ENCODE data around the gene ARMH4.

The ARMH4 gene

DNA sequence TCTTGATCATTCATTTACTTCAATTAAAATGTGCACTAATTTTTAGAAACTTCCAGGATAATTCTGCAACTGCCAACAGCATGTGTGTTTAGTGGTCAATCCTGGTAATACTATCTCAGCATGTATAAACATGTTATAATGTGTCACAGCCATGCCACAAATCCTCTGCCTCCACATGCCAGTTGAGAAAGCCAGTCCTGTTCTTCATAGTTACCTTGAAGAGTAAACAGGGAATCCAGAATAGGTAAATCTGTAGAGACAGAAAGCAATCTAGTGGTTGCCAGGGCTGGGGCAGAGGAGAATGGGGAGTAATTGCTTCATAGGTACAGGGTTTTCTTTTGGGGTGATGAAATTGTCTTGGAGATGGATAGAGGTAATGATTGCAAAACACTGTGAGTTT is 85.9 kb downstream of the ARMH4 start:
- H3K9me3 ChIP-seq (ENCODE audit: insufficient read depth, low read length), result no peaks in the 10 kb centered on the region
- no peak overlapping the region for H3K4me3 ChIP-seq (ENCODE audit: insufficient read length, low read depth)
- TF ChIP-seq YY1 (IDR thresholded peaks at IDR 0.05; ENCODE audit: insufficient read depth, insufficient read length) (no peak), ZNF274 (IDR thresholded peaks at IDR 0.05; ENCODE audit: low read depth, low read length) (no peak), SUZ12 (IDR thresholded peaks at IDR 0.05; ENCODE audit: extremely low read depth, insufficient read depth, insufficient read length) (no peak)
- no peak for DNase-seq (ENCODE audit: low read depth, low spot score)
- H3K36me3 ChIP-seq (ENCODE audit: insufficient read depth, insufficient read length, low read length), result no peaks in the 10 kb centered on the region
- H3K27me3 ChIP-seq (ENCODE audit: insufficient read depth, insufficient read length), result no peaks in the 10 kb centered on the region
- H3K9ac ChIP-seq (ENCODE audit: insufficient read length, low read depth), result no peak overlapping the region
- H3K4me1 ChIP-seq (ENCODE audit: insufficient read depth, insufficient read length), result no peaks in the 10 kb centered on the region

DNA sequence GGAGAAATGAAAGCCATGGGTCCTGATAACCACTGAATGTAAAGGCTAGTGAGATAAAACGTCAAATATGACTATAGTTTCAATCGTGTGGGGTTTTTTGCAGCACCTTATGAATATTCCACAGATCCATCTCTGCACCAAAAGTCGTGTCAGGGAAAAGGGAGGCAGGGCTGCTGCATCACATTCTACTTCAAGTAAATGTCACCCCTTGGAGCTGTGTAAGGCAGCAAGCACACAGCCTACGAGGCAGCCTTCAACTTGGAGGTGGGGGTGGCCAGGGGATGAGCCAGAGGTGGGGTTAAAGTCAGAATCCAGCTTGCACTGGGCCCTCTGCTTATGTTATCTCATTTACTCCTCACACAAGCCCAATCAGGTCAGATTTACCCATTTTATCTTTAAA is 90.4 kb downstream of the ARMH4 start:
- Histone ChIP-seq H3K9me3 (ENCODE audit: insufficient read depth, low read length) (no peaks in the 10 kb centered on the region), H3K36me3 (ENCODE audit: insufficient read depth, insufficient read length, low read length) (no peaks in the 10 kb centered on the region), H3K9ac (ENCODE audit: insufficient read length, low read depth) (no peak overlapping the region), H3K4me1 (ENCODE audit: insufficient read depth, insufficient read length) (no peaks in the 10 kb centered on the region), H3K4me3 (ENCODE audit: insufficient read length, low read depth) (no peak overlapping the region), H3K27me3 (ENCODE audit: insufficient read depth, insufficient read length) (no peaks in the 10 kb centered on the region)
- no peak for DNase-seq (ENCODE audit: low read depth, low spot score)
- TF ChIP-seq ZNF274 (IDR thresholded peaks at IDR 0.05; ENCODE audit: low read depth, low read length), result no peak

DNA sequence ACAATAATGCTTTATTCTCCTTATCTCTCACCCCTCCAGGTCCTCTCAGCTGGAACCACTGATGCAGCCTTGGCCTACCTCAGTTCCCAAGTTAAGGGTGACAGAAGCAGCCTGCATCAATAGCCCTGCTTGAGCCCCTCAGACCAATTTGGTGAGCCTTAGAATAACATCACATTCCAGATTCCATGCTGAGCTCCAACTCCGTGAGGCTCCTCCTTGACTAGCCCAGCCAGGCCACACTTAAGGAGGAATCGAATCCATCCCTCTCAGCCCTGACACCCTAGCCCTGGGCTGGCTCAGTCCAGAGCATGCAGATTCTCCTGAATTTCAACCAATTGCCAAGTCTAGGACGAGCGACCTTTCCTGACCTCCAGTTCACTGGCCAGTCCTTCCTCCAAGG is 91.1 kb downstream of the ARMH4 start:
- Histone ChIP-seq H3K4me1 (ENCODE audit: insufficient read depth, insufficient read length) (no peaks in the 10 kb centered on the region), H3K9me3 (ENCODE audit: insufficient read depth, low read length) (no peaks in the 10 kb centered on the region), H3K9ac (ENCODE audit: insufficient read length, low read depth) (no peak overlapping the region), H3K4me3 (ENCODE audit: insufficient read length, low read depth) (no peak overlapping the region), H3K27me3 (ENCODE audit: insufficient read depth, insufficient read length) (no peaks in the 10 kb centered on the region), H3K36me3 (ENCODE audit: insufficient read depth, insufficient read length, low read length) (no peaks in the 10 kb centered on the region)
- TF ChIP-seq ZNF274 (IDR thresholded peaks at IDR 0.05; ENCODE audit: low read depth, low read length) (no peak), YY1 (IDR thresholded peaks at IDR 0.05; ENCODE audit: insufficient read depth, insufficient read length) (no peak), SUZ12 (IDR thresholded peaks at IDR 0.05; ENCODE audit: extremely low read depth, insufficient read depth, insufficient read length) (no peak)
- DNase-seq (ENCODE audit: low read depth, low spot score), result no peak

DNA sequence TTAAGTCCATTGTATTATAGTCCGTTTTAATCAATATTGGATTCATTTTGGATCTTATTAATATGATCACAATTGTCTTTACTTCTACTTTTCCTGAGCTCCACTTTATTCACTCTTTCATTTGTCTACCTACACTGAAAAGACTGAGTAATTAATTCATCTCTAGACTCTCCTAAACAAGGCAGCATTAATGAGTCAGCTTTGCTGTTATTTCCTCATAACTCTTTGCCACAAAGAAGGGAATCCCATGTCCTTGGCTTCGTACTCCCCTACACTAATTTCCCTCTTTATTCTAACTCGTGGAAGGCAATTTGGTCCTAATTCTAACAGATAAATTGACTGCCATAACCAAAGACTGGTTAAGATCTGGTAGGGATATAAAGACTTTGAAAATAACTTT is 91.9 kb downstream of the ARMH4 start:
- Histone ChIP-seq H3K4me3 (ENCODE audit: insufficient read length, low read depth) (no peak overlapping the region), H3K36me3 (ENCODE audit: insufficient read depth, insufficient read length, low read length) (no peaks in the 10 kb centered on the region), H3K9ac (ENCODE audit: insufficient read length, low read depth) (no peak overlapping the region), H3K4me1 (ENCODE audit: insufficient read depth, insufficient read length) (no peaks in the 10 kb centered on the region), H3K27me3 (ENCODE audit: insufficient read depth, insufficient read length) (no peaks in the 10 kb centered on the region), H3K9me3 (ENCODE audit: insufficient read depth, low read length) (no peaks in the 10 kb centered on the region)
- no peak for TF ChIP-seq YY1 (IDR thresholded peaks at IDR 0.05; ENCODE audit: insufficient read depth, insufficient read length)
- TF ChIP-seq ZNF274 (IDR thresholded peaks at IDR 0.05; ENCODE audit: low read depth, low read length), result no peak
- TF ChIP-seq SUZ12 (IDR thresholded peaks at IDR 0.05; ENCODE audit: extremely low read depth, insufficient read depth, insufficient read length), result no peak
- DNase-seq (ENCODE audit: low read depth, low spot score), result no peak

DNA sequence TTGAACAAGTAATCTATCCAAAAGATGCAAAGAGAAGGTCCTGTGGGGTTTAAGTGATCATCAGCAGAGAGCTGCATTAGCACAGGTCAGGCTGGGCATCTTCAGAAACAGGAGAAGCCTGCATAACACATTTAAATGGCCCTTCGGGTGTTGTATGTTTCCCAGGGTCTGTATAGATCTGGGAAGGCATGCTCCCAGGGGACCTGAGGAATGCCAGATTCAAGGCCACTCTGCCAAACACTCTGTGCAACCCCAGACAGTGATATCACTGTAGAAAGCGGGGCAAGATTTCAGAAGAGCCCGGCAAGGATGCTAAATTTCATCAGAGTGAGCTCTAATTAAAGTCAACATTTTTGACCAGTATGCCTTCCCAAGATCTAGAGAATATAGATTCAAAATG is 92.9 kb downstream of the ARMH4 start:
- Histone ChIP-seq H3K9me3 (ENCODE audit: insufficient read depth, low read length) (no peaks in the 10 kb centered on the region), H3K9ac (ENCODE audit: insufficient read length, low read depth) (no peak overlapping the region), H3K4me1 (ENCODE audit: insufficient read depth, insufficient read length) (no peaks in the 10 kb centered on the region), H3K4me3 (ENCODE audit: insufficient read length, low read depth) (no peak overlapping the region), H3K36me3 (ENCODE audit: insufficient read depth, insufficient read length, low read length) (no peaks in the 10 kb centered on the region), H3K27me3 (ENCODE audit: insufficient read depth, insufficient read length) (no peaks in the 10 kb centered on the region)
- no peak for DNase-seq (ENCODE audit: low read depth, low spot score)
- TF ChIP-seq YY1 (IDR thresholded peaks at IDR 0.05; ENCODE audit: insufficient read depth, insufficient read length) (no peak), SUZ12 (IDR thresholded peaks at IDR 0.05; ENCODE audit: extremely low read depth, insufficient read depth, insufficient read length) (no peak), ZNF274 (IDR thresholded peaks at IDR 0.05; ENCODE audit: low read depth, low read length) (no peak)

DNA sequence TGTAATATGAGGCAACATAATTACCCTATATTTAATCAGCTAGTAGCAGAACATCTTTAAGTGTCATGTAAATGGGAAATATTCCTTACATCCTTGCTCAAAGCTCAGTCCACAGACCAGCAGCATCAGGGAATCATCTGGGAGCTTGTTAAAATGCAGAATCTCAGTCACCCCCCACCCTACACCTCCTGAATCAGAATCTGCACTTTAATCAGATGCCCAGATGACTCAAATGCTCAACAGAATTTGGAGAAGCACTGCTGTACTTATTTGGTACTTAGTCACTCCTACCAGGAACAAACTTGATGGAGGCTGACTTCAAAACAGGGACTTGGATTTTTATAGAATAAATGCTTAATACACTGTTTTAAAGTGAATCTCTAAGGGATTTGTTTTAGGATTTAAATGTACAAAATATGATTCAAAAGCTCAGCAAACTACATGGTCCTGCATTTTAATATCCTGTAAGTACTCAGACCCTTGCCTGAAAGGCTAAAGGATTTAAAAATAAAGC is 96.5 kb downstream of the ARMH4 start:
- H3K9ac ChIP-seq (ENCODE audit: insufficient read length, low read depth), result no peak overlapping the region
- no peak for DNase-seq (ENCODE audit: low read depth, low spot score)
- no peaks in the 10 kb centered on the region for H3K4me1 ChIP-seq (ENCODE audit: insufficient read depth, insufficient read length)
- no peaks in the 10 kb centered on the region for H3K36me3 ChIP-seq (ENCODE audit: insufficient read depth, insufficient read length, low read length)
- TF ChIP-seq ZNF274 (IDR thresholded peaks at IDR 0.05; ENCODE audit: low read depth, low read length) (no peak), SUZ12 (IDR thresholded peaks at IDR 0.05; ENCODE audit: extremely low read depth, insufficient read depth, insufficient read length) (no peak), YY1 (IDR thresholded peaks at IDR 0.05; ENCODE audit: insufficient read depth, insufficient read length) (no peak)
- H3K27me3 ChIP-seq (ENCODE audit: insufficient read depth, insufficient read length), result no peaks in the 10 kb centered on the region
- H3K4me3 ChIP-seq (ENCODE audit: insufficient read length, low read depth), result no peak overlapping the region
- H3K9me3 ChIP-seq (ENCODE audit: insufficient read depth, low read length), result no peaks in the 10 kb centered on the region

DNA sequence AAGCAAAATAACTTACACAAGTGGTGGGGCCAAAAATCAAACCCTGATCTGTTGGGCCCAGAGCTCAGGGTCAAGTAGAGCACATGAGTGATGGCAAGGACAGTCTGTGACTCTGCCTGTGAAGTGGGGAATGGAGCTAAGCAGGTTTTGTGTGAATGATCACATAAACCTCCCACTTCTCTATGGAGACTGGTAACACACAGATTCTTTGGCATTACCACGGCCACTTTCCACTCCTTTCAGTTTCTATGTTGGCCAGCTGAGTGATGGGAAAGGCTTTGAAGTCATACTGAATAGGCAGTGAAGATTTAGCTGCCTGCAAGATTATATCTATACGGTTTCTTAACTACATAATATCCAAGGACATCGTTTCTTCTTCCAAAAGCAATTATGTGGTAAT is 97.9 kb downstream of the ARMH4 start:
- Histone ChIP-seq H3K27me3 (ENCODE audit: insufficient read depth, insufficient read length) (no peaks in the 10 kb centered on the region), H3K4me3 (ENCODE audit: insufficient read length, low read depth) (no peak overlapping the region), H3K9ac (ENCODE audit: insufficient read length, low read depth) (no peak overlapping the region), H3K36me3 (ENCODE audit: insufficient read depth, insufficient read length, low read length) (no peaks in the 10 kb centered on the region), H3K4me1 (ENCODE audit: insufficient read depth, insufficient read length) (no peaks in the 10 kb centered on the region), H3K9me3 (ENCODE audit: insufficient read depth, low read length) (no peaks in the 10 kb centered on the region)
- TF ChIP-seq SUZ12 (IDR thresholded peaks at IDR 0.05; ENCODE audit: extremely low read depth, insufficient read depth, insufficient read length), result no peak
- no peak for TF ChIP-seq ZNF274 (IDR thresholded peaks at IDR 0.05; ENCODE audit: low read depth, low read length)
- no peak for TF ChIP-seq YY1 (IDR thresholded peaks at IDR 0.05; ENCODE audit: insufficient read depth, insufficient read length)
- no peak for DNase-seq (ENCODE audit: low read depth, low spot score)

DNA sequence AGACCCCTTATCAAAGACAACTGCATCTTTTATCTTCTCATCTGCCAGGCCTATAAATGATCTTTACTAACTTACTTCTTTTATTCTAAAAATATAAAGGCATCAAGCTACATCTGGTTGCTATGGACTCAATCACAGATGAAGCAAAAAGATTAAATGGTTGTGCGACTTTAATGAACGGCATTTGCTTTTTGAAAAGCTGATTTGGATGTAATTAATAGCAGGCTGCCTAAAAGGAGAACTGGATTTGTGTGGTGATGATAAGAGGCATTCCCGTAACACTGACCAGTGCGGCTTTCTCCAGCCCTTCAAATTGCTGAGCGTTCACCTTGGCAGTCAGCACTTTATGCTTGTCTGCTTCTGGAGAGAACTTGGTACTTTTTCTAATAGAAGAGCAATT is 103.8 kb downstream of the ARMH4 start:
- Histone ChIP-seq H3K9me3 (ENCODE audit: insufficient read depth, low read length) (no peaks in the 10 kb centered on the region), H3K4me3 (ENCODE audit: insufficient read length, low read depth) (no peak overlapping the region), H3K27me3 (ENCODE audit: insufficient read depth, insufficient read length) (no peaks in the 10 kb centered on the region), H3K36me3 (ENCODE audit: insufficient read depth, insufficient read length, low read length) (no peaks in the 10 kb centered on the region), H3K4me1 (ENCODE audit: insufficient read depth, insufficient read length) (no peaks in the 10 kb centered on the region), H3K9ac (ENCODE audit: insufficient read length, low read depth) (no peak overlapping the region)
- no peak for DNase-seq (ENCODE audit: low read depth, low spot score)
- TF ChIP-seq SUZ12 (IDR thresholded peaks at IDR 0.05; ENCODE audit: extremely low read depth, insufficient read depth, insufficient read length) (no peak), YY1 (IDR thresholded peaks at IDR 0.05; ENCODE audit: insufficient read depth, insufficient read length) (no peak), ZNF274 (IDR thresholded peaks at IDR 0.05; ENCODE audit: low read depth, low read length) (no peak)
